ENCODE measurements around the gene PRH2. TPM values are rescaled to one million over a fixed set of nuclear protein-coding genes. Genes with fewer than 3 reads are reported as not detected.
A peak's percentile ranks its signal among the peaks of the same experiment; 100 is the strongest.

PRH2 gene
- total RNA-seq: not detected
- long read RNA-seq: 0 reads

- ATAC-seq: no peak
- DNase-seq (ENCODE audit: missing footprints): peak; percentile 25
- intact Hi-C loops (cut with DNase I): no loop called here
Observed at GRCh38 chr12:10928746-10929286, at the start of gene PRH2. Gene PRH2 (plus strand): TSS chr12:10929236. CDS start chr12:10929274, 38 bp downstream.

- DNase-seq (ENCODE audit: missing footprints) (no peak), ATAC-seq (no peak)
- intact Hi-C loops (cut with DNase I): no loop called here
Observed at GRCh38 chr12:10884086-10884725, 44.8 kb upstream of the PRH2 start, which contains the start of gene PRH1. Gene PRH1 (minus strand): TSS chr12:10884255. CDS start chr12:10884217, 38 bp downstream.

GRCh38 chr12:10889226-10889625, 39.8 kb upstream of the PRH2 start:
- DNase-seq (ENCODE audit: missing footprints) (no peak), ATAC-seq (no peak)
- intact Hi-C loops (cut with DNase I): no loop called here

- intact Hi-C loops (cut with DNase I): no loop called here
- DNase-seq (ENCODE audit: missing footprints): no peak
- ATAC-seq: no peak
Observed at GRCh38 chr12:10891937-10892336, 37.1 kb upstream of the PRH2 start.

GRCh38 chr12:10896854-10897253, 32.2 kb upstream of the PRH2 start:
- DNase-seq (ENCODE audit: missing footprints) (no peak), ATAC-seq (no peak)
- intact Hi-C loops (cut with DNase I): no loop called here

- ATAC-seq (no peak), DNase-seq (ENCODE audit: missing footprints) (no peak)
- intact Hi-C loops (cut with DNase I): no loop called here
Observed at GRCh38 chr12:10900530-10900929, 28.5 kb upstream of the PRH2 start.

GRCh38 chr12:10900972-10901371, 28.1 kb upstream of the PRH2 start:
- no peak for DNase-seq (ENCODE audit: missing footprints)
- no peak for ATAC-seq
- intact Hi-C loops (cut with DNase I): no loop called here

GRCh38 chr12:10901427-10901826, 27.6 kb upstream of the PRH2 start:
- no peak for ATAC-seq

GRCh38 chr12:10904686-10905085, 24.4 kb upstream of the PRH2 start:
- intact Hi-C loops (cut with DNase I): no loop called here
- no peak for DNase-seq (ENCODE audit: missing footprints)
- no peak for ATAC-seq

More at GRCh38 chr12:10901427-10901826, 27.6 kb upstream of the PRH2 start:
- intact Hi-C loops (cut with DNase I): no loop called here
- no peak for DNase-seq (ENCODE audit: missing footprints)

- intact Hi-C loops (cut with DNase I): no loop called here
- ATAC-seq (no peak), DNase-seq (ENCODE audit: missing footprints) (no peak)
Observed at GRCh38 chr12:10909462-10909861, 19.6 kb upstream of the PRH2 start, which contains the start of gene TAS2R13. Gene TAS2R13 (minus strand): TSS chr12:10909562. CDS start chr12:10909298, 264 bp downstream.

- ATAC-seq: peak; percentile 57
- intact Hi-C loops (cut with DNase I): no loop called here
- DNase-seq (ENCODE audit: missing footprints): no peak
Observed at GRCh38 chr12:10910380-10910779, 18.7 kb upstream of the PRH2 start.

GRCh38 chr12:10919809-10920208, 9.2 kb upstream of the PRH2 start:
- ATAC-seq: no peak
- intact Hi-C loops (cut with DNase I): no loop called here

GRCh38 chr12:10926269-10926668, 2.8 kb upstream of the PRH2 start:
- intact Hi-C loops (cut with DNase I): no loop called here
- no peak for ATAC-seq

More at GRCh38 chr12:10919809-10920208, 9.2 kb upstream of the PRH2 start:
- DNase-seq (ENCODE audit: missing footprints): no peak

GRCh38 chr12:10936506-10936905, 7.5 kb downstream of the PRH2 start:
- intact Hi-C loops (cut with DNase I): no loop called here
- DNase-seq (ENCODE audit: missing footprints) (no peak), ATAC-seq (no peak)

More at GRCh38 chr12:10926269-10926668, 2.8 kb upstream of the PRH2 start:
- no peak for DNase-seq (ENCODE audit: missing footprints)

GRCh38 chr12:10939163-10939562, 10.1 kb downstream of the PRH2 start, which contains the start of gene TAS2R14:
Gene TAS2R14 (minus strand): TSS chr12:10939263. CDS start chr12:10939207, 56 bp downstream.
- no peak for DNase-seq (ENCODE audit: missing footprints)
- intact Hi-C loops (cut with DNase I): no loop called here
- no peak for ATAC-seq

- ATAC-seq: no peak
- intact Hi-C loops (cut with DNase I): no loop called here
- no peak for DNase-seq (ENCODE audit: missing footprints)
Observed at GRCh38 chr12:10940389-10940788, 11.4 kb downstream of the PRH2 start.

- DNase-seq (ENCODE audit: missing footprints): no peak
- ATAC-seq: no peak
- intact Hi-C loops (cut with DNase I): no loop called here
Observed at GRCh38 chr12:10941369-10941768, 12.3 kb downstream of the PRH2 start.

GRCh38 chr12:10941916-10942607, 13.0 kb downstream of the PRH2 start:
- DNase-seq (ENCODE audit: missing footprints) (no peak), ATAC-seq (no peak)
- intact Hi-C loops (cut with DNase I): no loop called here

- ATAC-seq: no peak
- intact Hi-C loops (cut with DNase I): no loop called here
- no peak for DNase-seq (ENCODE audit: missing footprints)
Observed at GRCh38 chr12:10943167-10943566, 14.1 kb downstream of the PRH2 start.

GRCh38 chr12:10952645-10953044, 23.6 kb downstream of the PRH2 start:
- intact Hi-C loops (cut with DNase I): no loop called here
- DNase-seq (ENCODE audit: missing footprints): peak; percentile 56
- peak; percentile 96 for ATAC-seq

Data from Right ventricle myocardium inferior (tissue), 1 donor.